Measurements from ENCODE around the gene KRT35.

GRCh38 chr17:41440531-41441033 is 40.4 kb downstream of the KRT35 start, which contains the start of gene KRT38:
- TF ChIP-seq, protein P1, sequence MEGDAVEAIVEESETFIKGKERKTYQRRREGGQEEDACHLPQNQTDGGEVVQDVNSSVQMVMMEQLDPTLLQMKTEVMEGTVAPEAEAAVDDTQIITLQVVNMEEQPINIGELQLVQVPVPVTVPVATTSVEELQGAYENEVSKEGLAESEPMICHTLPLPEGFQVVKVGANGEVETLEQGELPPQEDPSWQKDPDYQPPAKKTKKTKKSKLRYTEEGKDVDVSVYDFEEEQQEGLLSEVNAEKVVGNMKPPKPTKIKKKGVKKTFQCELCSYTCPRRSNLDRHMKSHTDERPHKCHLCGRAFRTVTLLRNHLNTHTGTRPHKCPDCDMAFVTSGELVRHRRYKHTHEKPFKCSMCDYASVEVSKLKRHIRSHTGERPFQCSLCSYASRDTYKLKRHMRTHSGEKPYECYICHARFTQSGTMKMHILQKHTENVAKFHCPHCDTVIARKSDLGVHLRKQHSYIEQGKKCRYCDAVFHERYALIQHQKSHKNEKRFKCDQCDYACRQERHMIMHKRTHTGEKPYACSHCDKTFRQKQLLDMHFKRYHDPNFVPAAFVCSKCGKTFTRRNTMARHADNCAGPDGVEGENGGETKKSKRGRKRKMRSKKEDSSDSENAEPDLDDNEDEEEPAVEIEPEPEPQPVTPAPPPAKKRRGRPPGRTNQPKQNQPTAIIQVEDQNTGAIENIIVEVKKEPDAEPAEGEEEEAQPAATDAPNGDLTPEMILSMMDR (IDR thresholded peaks at IDR 0.05; ENCODE audit: low read depth, low read length, poor library complexity, severe bottlenecking): no peak
- no peak for TF ChIP-seq EZH2phosphoT487 (IDR thresholded peaks at IDR 0.05; ENCODE audit: borderline replicate concordance, low read length)

All from DOHH2 (cell line).